Measurements from ENCODE around the gene TMEM271. TPM values are rescaled to one million over a fixed set of nuclear protein-coding genes. Genes with fewer than 3 reads are reported as not detected.
A peak's percentile ranks its signal among the peaks of the same experiment; 100 is the strongest.

The TMEM271 gene
- not detected for polyA plus RNA-seq

- peaks cover 4 to 13% of the 10 kb centered on the region in 2 donors for H3K4me1 Mint-ChIP-seq
- H3K27me3 Mint-ChIP-seq (ENCODE audit: low read depth in 3 of 3): peaks cover 14 to 35% (median 33%) of the 10 kb centered on the region in 3 donors
- no peak for DNase-seq
- H3K36me3 Mint-ChIP-seq: peaks cover 0 to 3% (median 0%) of the 10 kb centered on the region in 3 donors
- peak within 1 kb of the TSS in 3 of 5 donors; percentile 21 to 51 (median 29) for H3K4me3 Mint-ChIP-seq
- peaks cover 0 to 3% (median 0%) of the 10 kb centered on the region in 6 donors for H3K9me3 Mint-ChIP-seq
- no peak within 1 kb of the TSS for H3K27ac Mint-ChIP-seq
Observed at GRCh38 chr4:576245-576821, at the start of gene TMEM271. TSS of gene TMEM271 (minus strand) at chr4:576295. CDS start at chr4:576062, 233 bp downstream.

DNA sequence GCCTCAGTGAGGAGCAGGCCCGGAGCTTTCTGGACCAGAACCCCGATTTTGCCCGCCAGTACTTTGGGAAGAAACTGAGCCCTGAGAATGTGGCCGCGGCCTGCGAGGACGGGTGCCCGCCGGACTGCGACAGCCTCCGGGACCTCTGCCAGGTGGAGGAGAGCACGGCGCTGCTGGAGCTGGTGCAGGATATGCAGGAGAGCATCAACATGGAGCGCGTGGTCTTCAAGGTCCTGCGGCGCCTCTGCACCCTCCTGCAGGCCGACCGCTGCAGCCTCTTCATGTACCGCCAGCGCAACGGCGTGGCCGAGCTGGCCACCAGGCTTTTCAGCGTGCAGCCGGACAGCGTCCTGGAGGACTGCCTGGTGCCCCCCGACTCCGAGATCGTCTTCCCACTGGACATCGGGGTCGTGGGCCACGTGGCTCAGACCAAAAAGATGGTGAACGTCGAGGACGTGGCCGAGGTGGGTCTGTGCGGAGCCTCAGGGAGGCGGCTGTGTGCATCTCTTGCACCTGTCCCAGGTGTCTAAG lies 49.6 kb upstream of the TMEM271 start:
- Mint-ChIP-seq H3K36me3 (no peaks in the 10 kb centered on the region), H3K4me1 (no peaks in the 10 kb centered on the region), H3K9me3 (no peaks in the 10 kb centered on the region), H3K27ac (no peak overlapping the region), H3K27me3 (ENCODE audit: low read depth in 3 of 3) (peaks cover 0 to 4% (median under 1%) of the 10 kb centered on the region in 3 donors), H3K4me3 (no peak overlapping the region)
- DNase-seq: no peak

DNA sequence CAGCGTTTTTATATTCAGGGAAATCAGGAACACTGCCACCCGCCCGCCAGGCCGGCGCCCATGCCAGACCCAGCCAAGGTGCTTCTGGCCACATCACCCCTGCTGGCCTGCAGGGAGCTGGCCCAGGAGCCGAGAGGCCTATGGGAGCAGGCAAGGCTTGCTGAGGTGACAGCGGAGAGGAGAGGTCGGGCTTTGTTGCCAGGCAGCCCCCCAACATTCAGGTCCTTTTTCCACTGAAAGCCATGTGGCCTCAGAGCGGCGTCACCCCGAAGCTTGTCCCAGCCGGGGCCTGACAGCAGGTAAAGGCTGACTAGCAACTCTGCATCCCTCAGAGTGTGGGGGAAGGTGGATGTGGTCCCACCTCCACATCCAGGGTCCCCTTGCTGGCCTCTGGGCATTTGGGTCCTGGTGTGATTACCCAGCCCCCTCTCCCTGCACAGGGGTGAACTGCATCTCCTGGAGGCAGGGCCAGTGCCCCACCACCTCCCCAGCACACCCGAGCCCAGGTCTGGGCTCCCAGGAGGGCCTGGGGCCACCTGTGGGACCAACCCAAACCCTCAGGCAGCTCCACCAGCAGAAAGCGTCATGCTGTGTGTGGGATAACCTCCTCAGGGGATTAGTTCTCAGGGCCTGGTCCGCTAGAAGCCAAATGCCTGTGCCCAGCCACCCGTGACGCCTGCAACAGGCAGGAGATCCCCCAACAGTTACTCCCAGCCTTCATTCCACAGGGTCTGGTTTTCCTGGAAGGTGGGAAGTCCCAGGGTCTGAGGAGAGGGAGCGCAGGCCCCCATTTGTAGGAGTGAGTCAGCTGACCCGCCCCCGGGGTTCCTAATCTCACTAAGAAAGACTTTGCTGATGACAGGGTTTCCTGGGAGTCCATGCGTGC lies 48.9 kb upstream of the TMEM271 start, which contains the start of gene PDE6B:
Gene PDE6B (plus strand): TSS at position 869 of the 886 bp plus-strand sequence. CDS start 54 bp downstream, outside the sequence.
- peaks cover 0 to 4% (median 3%) of the 10 kb centered on the region in 3 donors for H3K27me3 Mint-ChIP-seq (ENCODE audit: low read depth in 3 of 3)
- H3K27ac Mint-ChIP-seq: no peak within 1 kb of the TSS
- no peaks in the 10 kb centered on the region for H3K36me3 Mint-ChIP-seq
- DNase-seq: no peak
- no peaks in the 10 kb centered on the region for H3K4me1 Mint-ChIP-seq
- H3K4me3 Mint-ChIP-seq: no peak within 1 kb of the TSS
- H3K9me3 Mint-ChIP-seq: no peaks in the 10 kb centered on the region

- H3K27ac Mint-ChIP-seq: no peak overlapping the region
- no peak overlapping the region for H3K4me3 Mint-ChIP-seq
- H3K27me3 Mint-ChIP-seq (ENCODE audit: low read depth in 3 of 3): peaks cover 0 to 4% (median 3%) of the 10 kb centered on the region in 3 donors
- H3K9me3 Mint-ChIP-seq: no peaks in the 10 kb centered on the region
- DNase-seq: no peak
- no peaks in the 10 kb centered on the region for H3K36me3 Mint-ChIP-seq
- H3K4me1 Mint-ChIP-seq: no peaks in the 10 kb centered on the region
Observed at GRCh38 chr4:623914-624566, 47.9 kb upstream of the TMEM271 start.

DNA sequence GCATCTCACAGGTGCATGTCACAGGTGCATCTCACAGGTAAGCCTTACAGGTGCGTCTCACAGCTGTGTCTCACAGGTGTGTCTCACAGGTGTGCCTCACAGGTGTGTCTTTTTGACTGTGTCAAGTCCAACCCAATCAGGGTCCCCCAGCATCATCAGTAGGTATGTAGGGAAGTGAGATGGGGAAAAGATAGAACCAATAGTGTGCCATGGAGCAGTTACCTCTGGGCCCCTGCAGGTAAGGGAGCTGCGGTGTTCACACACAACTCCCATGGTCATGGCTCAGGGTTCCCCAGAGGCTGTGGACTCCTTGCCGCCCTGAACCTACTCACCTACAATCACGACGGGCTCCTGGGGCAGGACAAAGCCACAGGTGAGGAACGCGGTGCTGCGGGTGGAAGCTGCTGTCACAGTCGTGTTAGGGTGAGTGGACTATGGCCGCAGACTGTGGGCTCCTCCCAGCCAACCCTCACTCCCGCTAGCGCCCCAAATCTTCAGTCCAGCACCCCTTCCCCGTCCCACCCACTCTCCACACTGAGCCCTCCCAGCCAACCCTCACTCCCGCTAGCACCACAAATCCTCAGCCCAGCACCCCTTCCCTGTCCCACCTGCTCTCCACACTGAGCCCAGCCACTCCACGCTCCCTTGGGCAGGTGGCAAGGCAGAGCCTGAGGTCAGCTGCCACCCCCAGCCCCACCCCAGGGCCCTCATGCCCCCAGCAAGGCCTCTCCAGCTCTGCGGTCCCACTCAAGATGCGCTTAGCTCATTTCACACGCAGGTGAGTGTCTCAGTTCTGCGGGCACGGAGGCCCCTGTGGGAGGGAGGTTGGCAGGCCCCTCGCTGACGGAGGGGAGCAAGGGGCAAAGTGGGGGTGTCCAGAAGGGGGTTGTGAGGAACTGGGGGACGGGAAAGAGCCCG lies 47.2 kb upstream of the TMEM271 start:
- H3K9me3 Mint-ChIP-seq: no peaks in the 10 kb centered on the region
- no peak overlapping the region for H3K27ac Mint-ChIP-seq
- no peaks in the 10 kb centered on the region for H3K4me1 Mint-ChIP-seq
- no peak for DNase-seq
- no peak overlapping the region for H3K4me3 Mint-ChIP-seq
- H3K27me3 Mint-ChIP-seq (ENCODE audit: low read depth in 3 of 3): peaks cover 0 to 4% (median 3%) of the 10 kb centered on the region in 3 donors
- H3K36me3 Mint-ChIP-seq: no peaks in the 10 kb centered on the region

- no peaks in the 10 kb centered on the region for H3K36me3 Mint-ChIP-seq
- no peaks in the 10 kb centered on the region for H3K9me3 Mint-ChIP-seq
- peaks cover 0 to 6% (median 3%) of the 10 kb centered on the region in 3 donors for H3K27me3 Mint-ChIP-seq (ENCODE audit: low read depth in 3 of 3)
- no peaks in the 10 kb centered on the region for H3K4me1 Mint-ChIP-seq
- no peak overlapping the region for H3K27ac Mint-ChIP-seq
- DNase-seq: no peak
- no peak overlapping the region for H3K4me3 Mint-ChIP-seq
Observed at GRCh38 chr4:622071-622995, 46.2 kb upstream of the TMEM271 start.

DNA sequence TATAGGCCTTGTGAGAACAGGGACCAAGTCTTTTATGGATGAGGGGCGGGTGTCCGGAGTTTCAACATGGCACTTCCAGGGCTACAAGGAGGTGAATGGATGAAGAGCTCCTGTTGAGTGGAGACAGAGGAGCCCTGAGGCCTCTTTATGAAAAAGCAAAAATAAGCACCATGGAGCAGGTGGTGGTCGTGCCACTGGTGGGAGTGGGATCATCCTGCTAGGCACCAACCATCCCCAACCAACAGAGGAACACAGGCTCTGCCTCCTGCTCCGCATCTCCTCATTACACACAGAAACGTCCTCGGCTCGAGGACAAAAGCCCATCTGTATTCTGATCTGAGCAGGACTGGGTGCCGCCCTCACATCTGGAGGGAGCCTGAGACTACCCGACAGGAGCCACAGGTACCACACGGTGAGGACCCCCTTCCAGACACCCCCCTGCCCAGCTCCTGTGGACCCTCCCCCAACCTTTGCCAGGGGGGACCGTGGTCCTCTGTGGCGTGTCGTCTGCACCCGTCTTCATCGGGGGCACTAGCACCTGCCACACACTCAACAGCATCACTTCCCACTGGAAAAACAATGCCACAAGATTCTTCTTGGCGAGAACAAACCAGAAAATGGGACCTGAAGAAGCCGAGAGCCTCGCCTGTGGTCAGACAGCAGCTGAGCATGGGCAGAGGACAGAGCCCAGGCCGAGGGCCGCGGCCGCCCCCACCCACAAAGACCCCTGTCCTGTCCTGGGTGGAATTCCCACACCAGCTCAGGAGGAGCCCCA lies 45.4 kb upstream of the TMEM271 start:
- H3K36me3 Mint-ChIP-seq: no peaks in the 10 kb centered on the region
- H3K27ac Mint-ChIP-seq: no peak overlapping the region
- no peaks in the 10 kb centered on the region for H3K4me1 Mint-ChIP-seq
- H3K9me3 Mint-ChIP-seq: no peaks in the 10 kb centered on the region
- no peak for DNase-seq
- H3K27me3 Mint-ChIP-seq (ENCODE audit: low read depth in 3 of 3): peaks cover 0 to 6% (median 3%) of the 10 kb centered on the region in 3 donors
- no peak overlapping the region for H3K4me3 Mint-ChIP-seq

GRCh38 chr4:620851-621261 lies 44.8 kb upstream of the TMEM271 start:
- H3K9me3 Mint-ChIP-seq: no peaks in the 10 kb centered on the region
- H3K27me3 Mint-ChIP-seq (ENCODE audit: low read depth in 3 of 3): peaks cover 0 to 6% (median 3%) of the 10 kb centered on the region in 3 donors
- no peak overlapping the region for H3K27ac Mint-ChIP-seq
- H3K4me1 Mint-ChIP-seq: no peaks in the 10 kb centered on the region
- no peaks in the 10 kb centered on the region for H3K36me3 Mint-ChIP-seq
- DNase-seq: no peak
- H3K4me3 Mint-ChIP-seq: no peak overlapping the region

GRCh38 chr4:620201-620600 lies 44.1 kb upstream of the TMEM271 start:
- Mint-ChIP-seq H3K4me3 (no peak overlapping the region), H3K4me1 (no peaks in the 10 kb centered on the region), H3K27me3 (ENCODE audit: low read depth in 3 of 3) (peaks cover 4 to 6% (median 5%) of the 10 kb centered on the region in 3 donors), H3K27ac (no peak overlapping the region), H3K36me3 (no peaks in the 10 kb centered on the region), H3K9me3 (no peaks in the 10 kb centered on the region)
- DNase-seq: no peak

GRCh38 chr4:617644-618641 lies 41.8 kb upstream of the TMEM271 start:
- H3K4me3 Mint-ChIP-seq: no peak overlapping the region
- no peaks in the 10 kb centered on the region for H3K4me1 Mint-ChIP-seq
- H3K27ac Mint-ChIP-seq: no peak overlapping the region
- H3K27me3 Mint-ChIP-seq (ENCODE audit: low read depth in 3 of 3): peaks cover 4 to 6% (median 5%) of the 10 kb centered on the region in 3 donors
- no peaks in the 10 kb centered on the region for H3K9me3 Mint-ChIP-seq
- H3K36me3 Mint-ChIP-seq: no peaks in the 10 kb centered on the region
- DNase-seq: no peak
